GM23248 (cell line): ENCODE results near the gene ZCCHC8.
"Not testable (repeated sequence)": the region's sequence is repeated elsewhere in the genome, so short reads cannot be mapped to it uniquely, and the experiment has no call there.

Experiments
- EZH2 ChIP-seq: fragments of 200-600 bp; sonication (generic); IDR thresholded peaks from 2 replicates; pipeline ENCODE4 v1.6.1; 2018; ENCODE audit warnings: antibody characterized with exemption, mild to moderate bottlenecking; ENCODE audit not compliant: insufficient read depth, poor library complexity, severe bottlenecking
- EZH2phosphoT487 ChIP-seq: fragments of 200-600 bp; sonication (generic); IDR thresholded peaks from 2 replicates; pipeline ENCODE4 v1.6.1; 2018; ENCODE audit warnings: antibody characterized with exemption, moderate library complexity, mild to moderate bottlenecking, low read depth; ENCODE audit not compliant: insufficient read depth

- not testable (repeated sequence) for TF ChIP-seq EZH2, EZH2phosphoT487
Measured at GRCh38 chr12:122469856-122470255, 30.9 kb downstream of the ZCCHC8 start.
